GM18868 (cell line): ENCODE results near the gene COL27A1.
"Not testable (repeated sequence)": the region's sequence is repeated elsewhere in the genome, so short reads cannot be mapped to it uniquely, and the experiment has no call there.

Experiments
- ATAC-seq: cut with Tn5 transposase; IDR thresholded peaks from one replicate; pipeline ENCODE4 v1.9.1; 2021; ENCODE audit warnings: mild to moderate bottlenecking, moderate library complexity; ENCODE audit not compliant: unreplicated experiment

The COL27A1 gene

GRCh38 chr9:114180696-114181606 is 25.6 kb downstream of the COL27A1 start:
- ATAC-seq = no peak

DNA sequence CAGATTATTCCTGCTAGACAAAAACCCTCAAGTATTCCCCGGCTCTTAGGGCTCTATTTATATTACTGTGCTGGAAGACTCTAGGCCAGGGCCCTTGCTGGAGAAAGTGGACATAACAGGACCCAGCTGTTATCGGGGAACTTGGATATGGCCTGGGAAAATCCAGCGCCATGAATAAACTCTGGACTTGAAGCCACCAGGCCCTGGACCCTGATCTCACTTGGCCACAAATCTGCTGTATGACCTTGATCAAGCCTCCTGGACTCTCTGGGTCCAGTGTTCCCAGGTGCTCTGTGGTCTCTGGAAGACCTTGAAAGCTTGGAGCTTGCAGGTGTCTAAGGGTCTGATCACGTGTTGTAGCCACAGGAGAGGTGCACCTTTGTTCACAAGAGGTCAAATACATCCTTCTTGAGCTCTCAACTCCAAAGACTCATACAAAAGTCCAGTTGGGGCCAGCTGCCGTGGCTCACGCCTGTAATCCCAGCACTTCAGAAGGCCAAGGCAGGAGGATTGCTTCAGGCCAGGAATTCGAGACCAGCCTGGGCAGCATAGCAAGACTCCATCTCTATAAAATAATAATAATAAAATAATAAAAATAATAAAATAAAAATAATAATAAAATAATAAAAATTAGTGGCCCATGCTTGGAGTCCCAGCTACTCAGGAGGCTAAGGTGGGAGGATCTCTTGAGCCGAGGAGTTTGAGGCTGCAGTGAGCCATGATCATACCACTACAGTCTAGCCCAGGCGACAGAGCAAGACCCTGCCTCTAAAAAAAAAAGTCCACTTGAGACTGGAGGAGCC is 26.5 kb downstream of the COL27A1 start:
- ATAC-seq = no peak

GRCh38 chr9:114183006-114183405 is 27.7 kb downstream of the COL27A1 start:
- ATAC-seq = no peak

DNA sequence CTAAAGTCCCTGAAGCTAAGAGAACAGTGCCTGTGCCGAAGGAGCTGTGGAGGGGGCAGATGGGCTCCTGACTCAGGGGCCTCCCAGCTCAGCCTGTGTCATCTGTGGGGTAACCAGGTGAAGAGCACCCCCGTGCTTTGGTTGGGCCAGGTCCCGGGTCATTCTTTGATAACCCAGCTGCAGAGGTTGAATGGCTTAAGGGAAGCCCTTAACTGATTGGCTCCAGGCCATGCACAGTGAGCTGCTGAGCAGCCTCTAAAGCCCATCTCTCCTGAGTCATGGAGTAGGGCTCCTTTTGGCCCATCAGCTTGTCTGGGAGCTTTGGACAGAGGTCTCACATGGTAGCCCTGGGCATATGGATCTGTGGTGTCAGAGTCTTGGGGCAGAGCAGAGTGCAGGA is 28.7 kb downstream of the COL27A1 start:
- no peak for ATAC-seq

GRCh38 chr9:114184866-114185265 is 29.5 kb downstream of the COL27A1 start:
- ATAC-seq = no peak

DNA sequence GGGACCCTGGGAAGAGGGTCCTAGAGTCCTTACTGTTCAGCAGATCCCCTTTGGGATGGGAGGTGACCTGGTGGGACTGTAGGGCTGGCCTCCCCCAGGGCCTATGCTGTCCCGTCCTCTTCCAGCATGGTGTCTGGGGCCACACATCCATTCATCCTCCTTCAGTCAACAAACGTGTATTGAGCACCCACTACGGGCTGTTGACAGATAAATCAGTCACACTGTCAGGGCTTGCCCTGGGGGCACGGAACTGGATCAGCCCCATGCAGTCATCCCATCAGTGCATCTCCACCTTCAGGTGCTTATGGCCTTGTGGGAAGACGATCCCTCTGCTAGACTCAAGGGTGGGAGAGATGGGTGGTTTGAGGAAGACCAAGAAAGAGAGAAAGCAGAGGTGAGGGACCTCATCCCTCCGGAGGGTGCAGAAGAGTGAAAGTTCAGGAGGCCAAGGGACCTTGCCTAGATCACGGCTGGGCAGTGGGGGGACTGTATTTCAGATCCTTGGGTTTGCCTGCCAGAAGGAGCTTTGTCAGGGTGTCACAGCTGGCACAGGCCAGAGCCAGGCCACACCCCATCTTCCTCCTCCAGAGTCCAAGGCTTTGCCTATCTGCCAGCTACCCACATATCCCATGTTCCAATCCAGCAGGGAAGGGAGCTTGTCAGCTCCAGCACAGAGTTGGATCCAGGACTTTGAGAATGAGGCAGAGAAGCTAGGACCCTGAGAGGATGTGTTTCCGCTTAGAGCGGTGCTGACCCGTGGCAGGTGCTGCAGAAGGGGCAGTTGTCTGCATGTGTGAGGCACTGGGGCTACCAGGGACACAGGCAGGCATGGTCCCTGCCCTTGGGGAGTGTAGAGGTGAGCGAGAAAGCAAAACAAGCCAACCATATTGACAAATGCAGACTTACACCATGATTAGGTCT is 30.5 kb downstream of the COL27A1 start:
- ATAC-seq = no peak

GRCh38 chr9:114186605-114187289 is 31.4 kb downstream of the COL27A1 start:
- no peak for ATAC-seq

GRCh38 chr9:114187827-114188226 is 32.5 kb downstream of the COL27A1 start:
- ATAC-seq = no peak

DNA sequence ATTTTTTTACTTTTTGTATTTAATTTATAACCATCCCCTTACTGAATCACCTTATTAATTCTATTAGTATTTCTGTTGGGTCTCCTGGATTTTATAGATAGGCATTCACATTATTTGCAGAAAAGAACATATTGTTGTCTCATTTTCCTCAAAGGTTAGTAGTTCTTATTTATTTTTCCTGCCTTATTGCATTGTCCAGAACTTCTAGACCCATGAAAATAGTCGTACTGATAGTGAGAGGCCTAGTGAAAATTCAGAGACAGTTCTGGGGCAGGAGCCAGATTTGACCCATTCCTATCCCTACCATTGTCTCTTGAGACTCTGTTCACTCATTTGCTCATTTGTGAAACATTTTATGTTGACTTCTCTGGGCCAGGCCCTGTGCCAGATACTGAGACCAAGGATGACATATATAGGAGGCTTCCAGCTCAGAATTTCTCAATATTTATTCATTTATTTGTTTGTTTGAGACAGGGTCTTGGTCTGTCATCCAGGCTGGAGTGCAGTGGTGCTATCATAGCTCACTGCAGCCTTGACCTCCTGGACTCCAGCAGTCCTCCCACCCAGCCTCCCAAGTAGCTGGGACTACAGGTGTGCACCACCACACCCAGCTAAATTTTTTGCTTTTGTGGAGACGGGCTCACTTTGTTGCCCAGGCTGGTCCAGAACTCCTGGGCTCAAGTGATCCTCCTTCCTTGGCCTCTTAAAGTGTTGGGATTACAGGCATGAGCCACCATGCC is 34.7 kb downstream of the COL27A1 start:
- no peak for ATAC-seq

DNA sequence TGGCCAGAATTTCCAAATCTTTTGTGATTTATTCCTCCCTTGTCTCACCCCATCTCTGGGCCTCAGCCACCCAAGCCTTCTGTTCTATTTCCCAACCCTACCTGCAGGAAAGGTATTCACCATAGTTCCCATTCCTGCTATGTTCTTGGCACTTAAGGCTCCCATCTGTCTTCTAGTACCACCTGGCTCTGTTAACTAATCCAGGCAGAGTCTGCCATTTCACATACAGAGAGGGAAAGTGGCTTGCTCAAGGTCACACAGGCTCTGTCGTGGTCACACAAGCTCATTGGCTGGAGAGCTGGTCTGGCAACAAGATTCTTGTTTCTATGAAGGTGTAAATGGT is 35.2 kb downstream of the COL27A1 start:
- no peak for ATAC-seq

DNA sequence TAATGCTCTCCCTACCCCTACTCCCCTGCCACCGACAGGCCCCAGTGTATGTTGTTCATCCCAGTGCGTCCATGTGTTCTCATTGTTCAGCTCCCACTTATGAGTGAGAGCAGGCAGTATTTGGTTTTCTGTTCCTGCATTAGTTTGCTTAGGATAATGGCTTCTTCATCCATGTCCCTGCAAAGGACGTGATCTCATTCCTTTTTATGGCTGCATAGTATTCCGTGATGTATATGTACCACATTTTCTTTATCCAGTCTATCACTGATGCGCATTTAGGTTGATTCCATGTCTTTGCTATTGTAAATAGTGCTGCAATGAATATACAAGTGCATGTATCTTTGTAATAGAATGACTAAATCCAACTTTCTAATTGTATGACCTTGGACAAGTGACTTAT is 36.1 kb downstream of the COL27A1 start:
- not testable (repeated sequence) for ATAC-seq

DNA sequence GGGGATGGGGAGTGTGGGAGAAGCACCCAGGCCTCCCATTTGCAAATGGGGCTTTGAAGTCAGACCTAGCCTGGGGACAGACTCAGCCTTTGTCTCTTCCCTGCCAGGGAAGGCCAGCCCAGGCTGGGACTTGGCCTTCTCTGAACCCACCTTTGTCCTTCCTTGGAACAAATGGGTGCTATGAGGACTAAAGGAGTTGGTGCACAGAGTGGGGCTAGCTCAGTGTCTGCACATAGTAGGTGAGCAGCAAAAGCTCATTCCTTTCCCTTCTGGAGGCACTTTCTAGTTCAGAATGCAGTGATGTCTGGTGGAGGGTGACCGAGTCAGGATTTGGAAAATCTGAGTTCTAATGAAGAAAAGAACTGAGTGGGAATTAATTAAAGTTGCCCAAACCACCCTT is 37.2 kb downstream of the COL27A1 start:
- no peak for ATAC-seq

DNA sequence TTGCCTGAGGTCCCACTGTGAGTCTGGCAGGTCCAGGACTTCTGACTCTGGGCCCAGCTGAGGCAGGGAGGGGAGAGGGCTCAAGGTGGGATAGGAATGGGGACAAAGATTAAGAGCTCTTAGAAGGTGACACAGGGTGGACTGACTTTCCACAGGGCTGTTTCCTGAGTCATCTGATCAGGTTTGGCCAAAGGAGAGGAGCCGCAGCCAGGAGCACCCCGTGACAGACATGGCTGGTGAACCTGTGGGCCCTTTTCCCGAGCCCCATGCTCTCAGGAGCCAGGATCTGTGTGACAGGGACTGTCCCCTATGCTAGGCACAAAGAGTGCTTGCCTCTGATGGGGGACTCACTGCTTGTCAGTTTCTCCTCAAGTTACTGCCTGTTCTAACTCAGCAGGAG is 37.8 kb downstream of the COL27A1 start:
- no peak for ATAC-seq

DNA sequence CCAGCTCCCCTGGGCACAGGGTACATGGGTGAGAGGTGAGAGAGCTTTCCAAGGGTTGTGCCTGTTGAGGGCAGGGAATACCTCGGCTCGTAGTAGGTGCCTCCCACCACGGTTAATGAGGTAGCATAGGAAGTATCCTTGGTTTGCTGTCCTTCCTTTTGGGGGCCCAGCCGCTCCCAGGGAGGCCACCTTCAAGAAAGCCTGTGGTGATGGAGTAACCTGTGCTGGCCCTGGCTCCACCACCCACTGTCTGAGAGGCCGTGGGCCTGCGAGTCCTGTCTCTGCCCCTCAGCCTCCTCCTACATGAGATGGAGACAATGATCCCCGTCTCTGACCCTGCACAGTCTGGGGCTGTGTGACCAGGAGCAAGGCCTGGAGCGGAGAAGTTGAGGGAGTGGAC is 40.8 kb downstream of the COL27A1 start:
- ATAC-seq = no peak

DNA sequence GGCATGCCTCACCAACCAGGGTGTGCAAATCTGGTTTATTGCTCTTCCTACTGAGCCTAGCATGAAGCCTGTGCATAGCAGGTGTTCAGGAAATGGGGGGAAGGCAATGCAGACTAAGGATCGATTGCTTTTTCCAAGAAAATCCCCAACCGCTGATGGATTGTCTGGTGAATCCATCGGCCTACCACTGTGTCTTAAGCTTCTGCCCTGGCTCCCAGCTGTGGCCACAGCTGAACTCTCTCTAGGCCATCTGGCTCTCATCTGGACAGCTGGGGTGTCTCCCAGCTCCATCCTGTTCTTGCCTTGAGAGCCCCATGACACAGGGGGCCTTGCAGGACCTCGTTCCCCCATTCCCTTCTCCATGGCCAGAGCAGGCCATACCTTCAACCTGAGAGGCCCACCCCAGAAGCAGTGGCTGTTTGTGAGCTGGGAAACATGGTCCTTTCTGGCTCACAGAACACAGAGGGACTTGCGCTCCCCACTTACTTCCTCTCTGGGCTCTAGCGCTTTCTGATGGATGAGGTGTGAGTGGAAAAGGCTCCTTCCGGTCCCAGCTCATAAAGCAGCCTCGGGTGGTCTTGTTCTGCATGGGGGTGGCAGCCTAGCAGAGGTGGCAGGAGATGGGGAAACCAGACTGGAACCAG is 41.8 kb downstream of the COL27A1 start:
- ATAC-seq = no peak

DNA sequence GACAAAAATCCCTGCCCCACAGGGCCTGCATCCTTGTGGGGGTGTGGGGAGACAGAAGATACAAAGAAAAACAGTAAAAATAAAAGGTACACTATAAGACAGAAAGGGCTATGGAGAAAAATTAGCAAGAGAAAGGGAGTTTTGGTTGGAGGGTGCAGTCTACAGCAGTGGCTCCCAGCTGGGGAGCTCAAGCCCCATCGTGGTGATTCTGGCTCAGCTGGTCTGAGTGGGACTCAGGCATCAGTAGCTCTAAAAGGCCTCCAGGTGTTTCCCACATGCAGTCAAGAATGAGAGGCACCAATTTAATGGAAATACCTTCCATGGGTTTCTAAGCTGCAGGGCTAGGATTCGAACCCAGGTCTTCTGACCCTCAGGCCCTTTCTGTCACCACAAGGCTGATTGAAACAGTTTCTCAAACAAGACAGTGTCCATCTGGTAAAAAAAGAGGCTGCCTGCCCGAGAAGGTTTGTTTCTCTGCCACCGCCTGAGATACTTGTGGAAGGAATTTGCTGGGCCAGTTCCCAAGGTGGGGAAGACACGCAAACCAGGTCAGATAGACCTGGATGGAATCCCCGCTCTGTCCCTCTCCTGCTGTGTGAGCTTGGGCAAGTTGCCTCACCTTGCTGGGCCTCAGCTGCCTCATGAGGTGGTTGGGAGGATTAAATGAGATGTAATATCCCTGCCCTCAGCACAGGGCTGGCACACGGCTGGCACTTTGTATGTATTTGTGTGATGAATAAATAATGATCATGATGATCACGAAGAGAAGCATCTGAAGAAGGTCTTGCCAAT is 43.1 kb downstream of the COL27A1 start:
- ATAC-seq = no peak

- no peak for ATAC-seq
Observed at GRCh38 chr9:114200721-114201300, 45.5 kb downstream of the COL27A1 start.

DNA sequence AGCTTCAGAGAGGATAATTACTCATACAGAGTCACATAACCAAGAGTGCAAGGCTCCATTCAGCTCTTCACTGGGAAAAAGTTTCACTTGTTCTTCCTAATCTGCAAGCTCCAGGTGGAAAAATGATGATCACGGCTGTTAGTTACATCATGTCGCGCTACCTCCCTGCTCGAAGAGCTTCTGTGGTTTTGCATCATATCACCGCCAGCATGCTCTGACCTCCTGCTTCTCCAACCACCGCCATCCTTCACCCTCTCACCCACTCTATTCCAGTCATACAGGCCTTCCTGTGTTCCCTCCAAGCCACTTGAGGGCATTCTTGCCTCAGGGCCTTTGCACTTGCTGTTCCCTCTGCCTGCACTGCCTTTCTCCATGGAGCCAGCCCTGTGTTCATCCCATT is 47.1 kb downstream of the COL27A1 start:
- no peak for ATAC-seq
